ENCODE measurements around the gene CEACAM8.
"Not testable (repeated sequence)": the region's sequence is repeated elsewhere in the genome, so short reads cannot be mapped to it uniquely, and the experiment has no call there.

Gene CEACAM8

DNA sequence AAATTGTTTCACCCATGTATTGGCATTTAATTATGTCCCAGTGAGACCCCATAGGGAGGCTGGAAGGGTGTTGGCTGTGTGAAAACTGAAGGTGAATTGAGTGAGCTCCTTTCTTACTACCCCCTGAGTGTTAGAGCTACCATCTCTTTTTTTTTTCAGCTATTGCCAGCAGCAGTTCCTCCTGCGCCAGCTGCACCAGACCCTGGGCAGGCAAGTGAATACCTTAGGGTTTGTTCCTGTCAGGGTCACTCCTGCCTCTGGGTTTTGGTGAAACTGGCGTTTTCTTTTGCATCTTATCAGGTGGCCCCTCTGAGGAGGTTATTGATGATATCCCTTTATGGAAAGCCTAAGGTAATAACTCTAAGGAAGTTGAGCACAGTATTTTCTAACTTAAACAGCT is 25.5 kb downstream of the CEACAM8 start:
- Histone ChIP-seq H3K27me3 (ENCODE audit: control insufficient read depth, insufficient read depth, low read length) (peaks cover 54% of the 10 kb centered on the region), H3K9me3 (replicated peaks; ENCODE audit: low read length) (no peaks in the 10 kb centered on the region), H3K9ac (ENCODE audit: low read depth, low read length) (no peak overlapping the region), H3K36me3 (ENCODE audit: insufficient read depth, low read length) (no peaks in the 10 kb centered on the region), H3K4me2 (ENCODE audit: low read length) (no peak overlapping the region), H3K4me3 (ENCODE audit: low read length) (no peak overlapping the region), H3K4me1 (ENCODE audit: control insufficient read depth, insufficient read depth, low read length) (no peaks in the 10 kb centered on the region)

GRCh38 chr19:42568006-42568405 is 26.7 kb downstream of the CEACAM8 start:
- H3K9ac ChIP-seq (ENCODE audit: low read depth, low read length), result no peak overlapping the region
- no peak overlapping the region for H3K4me3 ChIP-seq (ENCODE audit: low read length)
- no peak overlapping the region for H3K4me2 ChIP-seq (ENCODE audit: low read length)
- no peaks in the 10 kb centered on the region for H3K4me1 ChIP-seq (ENCODE audit: control insufficient read depth, insufficient read depth, low read length)
- peaks cover 51% of the 10 kb centered on the region for H3K27me3 ChIP-seq (ENCODE audit: control insufficient read depth, insufficient read depth, low read length)
- no peaks in the 10 kb centered on the region for H3K9me3 ChIP-seq (replicated peaks; ENCODE audit: low read length)
- H3K36me3 ChIP-seq (ENCODE audit: insufficient read depth, low read length), result no peaks in the 10 kb centered on the region

GRCh38 chr19:42567567-42567966 is 27.2 kb downstream of the CEACAM8 start:
- H3K4me3 ChIP-seq (ENCODE audit: low read length), result no peak overlapping the region
- H3K36me3 ChIP-seq (ENCODE audit: insufficient read depth, low read length), result no peaks in the 10 kb centered on the region
- peaks cover 55% of the 10 kb centered on the region for H3K27me3 ChIP-seq (ENCODE audit: control insufficient read depth, insufficient read depth, low read length)
- no peak overlapping the region for H3K4me2 ChIP-seq (ENCODE audit: low read length)
- H3K4me1 ChIP-seq (ENCODE audit: control insufficient read depth, insufficient read depth, low read length), result no peaks in the 10 kb centered on the region
- H3K9ac ChIP-seq (ENCODE audit: low read depth, low read length), result no peak overlapping the region
- no peaks in the 10 kb centered on the region for H3K9me3 ChIP-seq (replicated peaks; ENCODE audit: low read length)

GRCh38 chr19:42563352-42564210 is 31.1 kb downstream of the CEACAM8 start:
- no peak overlapping the region for H3K4me3 ChIP-seq (ENCODE audit: low read length)
- H3K27me3 ChIP-seq (ENCODE audit: control insufficient read depth, insufficient read depth, low read length), result peaks cover 67% of the 10 kb centered on the region
- no peak overlapping the region for H3K4me2 ChIP-seq (ENCODE audit: low read length)
- H3K9ac ChIP-seq (ENCODE audit: low read depth, low read length), result no peak overlapping the region
- H3K4me1 ChIP-seq (ENCODE audit: control insufficient read depth, insufficient read depth, low read length), result no peaks in the 10 kb centered on the region
- H3K9me3 ChIP-seq (replicated peaks; ENCODE audit: low read length), result no peaks in the 10 kb centered on the region
- H3K36me3 ChIP-seq (ENCODE audit: insufficient read depth, low read length), result no peaks in the 10 kb centered on the region

DNA sequence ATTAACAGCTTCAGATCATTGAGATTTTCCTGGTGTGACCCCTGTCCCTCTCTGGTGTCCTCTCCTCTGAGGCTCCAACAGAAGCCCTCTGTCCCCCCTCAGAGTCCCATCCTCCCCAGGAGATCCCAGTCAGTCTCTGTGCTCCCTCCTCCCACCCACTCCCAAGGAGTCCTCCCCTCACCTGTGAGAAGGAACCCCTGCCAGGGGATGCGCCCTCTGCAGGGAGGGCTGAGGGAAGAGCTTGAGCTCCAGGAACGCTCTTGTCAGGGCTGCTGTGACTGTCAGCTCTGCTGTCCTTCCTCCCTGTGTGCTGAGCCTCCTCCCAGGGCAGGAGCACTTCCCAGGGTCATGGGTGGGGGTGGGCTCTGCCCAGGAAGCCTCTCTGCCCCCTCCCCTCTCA is 33.2 kb downstream of the CEACAM8 start:
- Histone ChIP-seq H3K4me3 (ENCODE audit: low read length) (no peak overlapping the region), H3K36me3 (ENCODE audit: insufficient read depth, low read length) (no peaks in the 10 kb centered on the region), H3K9me3 (replicated peaks; ENCODE audit: low read length) (no peaks in the 10 kb centered on the region), H3K9ac (ENCODE audit: low read depth, low read length) (no peak overlapping the region), H3K27me3 (ENCODE audit: control insufficient read depth, insufficient read depth, low read length) (peaks cover 69% of the 10 kb centered on the region), H3K4me1 (ENCODE audit: control insufficient read depth, insufficient read depth, low read length) (no peaks in the 10 kb centered on the region), H3K4me2 (ENCODE audit: low read length) (no peak overlapping the region)

- H3K4me1 ChIP-seq (ENCODE audit: control insufficient read depth, insufficient read depth, low read length), result no peaks in the 10 kb centered on the region
Observed at GRCh38 chr19:42560731-42561130, 34.0 kb downstream of the CEACAM8 start.

DNA sequence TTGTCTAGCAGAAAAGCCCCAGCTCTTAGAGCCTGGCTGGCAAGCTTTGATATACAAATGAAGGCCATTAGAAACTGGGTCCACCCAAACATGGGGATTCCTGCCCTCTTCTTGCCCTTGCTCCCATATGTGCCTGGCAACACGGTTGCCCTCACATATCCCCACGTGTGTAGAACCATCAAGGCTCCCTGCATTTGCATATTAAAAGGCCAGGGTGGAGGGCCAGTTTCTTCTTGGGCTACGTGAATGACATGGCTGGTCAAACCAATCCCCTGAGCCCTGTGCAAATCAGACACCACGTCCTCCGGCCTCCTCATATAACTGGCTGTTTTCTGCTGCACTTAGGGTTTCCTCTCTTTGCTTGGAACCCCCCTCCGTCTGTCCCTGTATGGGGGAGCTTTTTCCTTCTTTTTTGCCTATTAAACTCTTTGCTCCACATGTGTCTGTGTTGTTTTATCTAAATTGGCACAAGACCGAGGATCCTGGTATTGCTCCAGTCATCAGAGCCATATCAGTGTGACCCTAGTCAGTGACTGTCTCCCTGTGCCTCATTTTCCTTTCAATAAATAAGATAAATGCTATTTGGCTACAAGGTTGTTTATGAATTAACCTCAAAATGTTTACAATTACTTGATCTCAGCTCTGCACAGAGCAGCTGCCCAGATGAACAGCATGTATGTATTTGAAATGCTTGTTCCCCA is 36.1 kb downstream of the CEACAM8 start:
- H3K4me1 ChIP-seq (ENCODE audit: control insufficient read depth, insufficient read depth, low read length), result no peaks in the 10 kb centered on the region
- H3K27me3 ChIP-seq (ENCODE audit: control insufficient read depth, insufficient read depth, low read length), result peaks cover 80% of the 10 kb centered on the region
- no peak overlapping the region for H3K4me2 ChIP-seq (ENCODE audit: low read length)
- no peak overlapping the region for H3K9ac ChIP-seq (ENCODE audit: low read depth, low read length)
- no peaks in the 10 kb centered on the region for H3K9me3 ChIP-seq (replicated peaks; ENCODE audit: low read length)
- H3K4me3 ChIP-seq (ENCODE audit: low read length), result no peak overlapping the region
- H3K36me3 ChIP-seq (ENCODE audit: insufficient read depth, low read length), result no peaks in the 10 kb centered on the region

More at GRCh38 chr19:42560731-42561130, 34.0 kb downstream of the CEACAM8 start:
- Histone ChIP-seq H3K27me3 (ENCODE audit: control insufficient read depth, insufficient read depth, low read length) (peaks cover 73% of the 10 kb centered on the region), H3K9me3 (replicated peaks; ENCODE audit: low read length) (no peaks in the 10 kb centered on the region), H3K9ac (ENCODE audit: low read depth, low read length) (no peak overlapping the region), H3K4me3 (ENCODE audit: low read length) (no peak overlapping the region), H3K4me2 (ENCODE audit: low read length) (no peak overlapping the region), H3K36me3 (ENCODE audit: insufficient read depth, low read length) (no peaks in the 10 kb centered on the region)

DNA sequence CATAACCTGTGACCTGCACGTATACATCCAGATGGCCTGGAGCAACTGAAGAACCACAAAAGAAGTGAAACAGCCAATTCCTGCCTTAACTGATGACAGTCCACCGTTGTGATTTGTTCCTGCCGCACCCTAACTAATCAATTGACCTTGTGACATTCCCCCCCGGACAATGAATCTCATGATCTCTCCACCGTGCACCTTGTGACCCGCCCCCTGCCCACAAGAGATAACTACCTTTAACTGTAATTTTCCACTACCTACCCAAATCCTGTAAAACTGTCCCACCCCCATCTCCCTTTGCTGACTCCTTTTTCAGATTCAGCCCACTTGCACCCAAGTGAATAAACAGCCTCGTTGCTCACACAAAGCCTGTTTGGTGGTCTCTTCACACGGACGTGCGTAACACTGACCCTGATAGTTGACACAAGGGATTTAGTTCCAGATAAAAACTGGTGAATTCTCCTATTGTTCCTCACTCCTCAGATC is 37.3 kb downstream of the CEACAM8 start:
- not testable (repeated sequence) for H3K4me1 ChIP-seq (ENCODE audit: control insufficient read depth, insufficient read depth, low read length); H3K4me3 ChIP-seq (ENCODE audit: low read length); H3K36me3 ChIP-seq (ENCODE audit: insufficient read depth, low read length); H3K4me2 ChIP-seq (ENCODE audit: low read length); H3K9ac ChIP-seq (ENCODE audit: low read depth, low read length); H3K9me3 ChIP-seq (replicated peaks; ENCODE audit: low read length)
- peaks cover 79% of the 10 kb centered on the region for H3K27me3 ChIP-seq (ENCODE audit: control insufficient read depth, insufficient read depth, low read length)

DNA sequence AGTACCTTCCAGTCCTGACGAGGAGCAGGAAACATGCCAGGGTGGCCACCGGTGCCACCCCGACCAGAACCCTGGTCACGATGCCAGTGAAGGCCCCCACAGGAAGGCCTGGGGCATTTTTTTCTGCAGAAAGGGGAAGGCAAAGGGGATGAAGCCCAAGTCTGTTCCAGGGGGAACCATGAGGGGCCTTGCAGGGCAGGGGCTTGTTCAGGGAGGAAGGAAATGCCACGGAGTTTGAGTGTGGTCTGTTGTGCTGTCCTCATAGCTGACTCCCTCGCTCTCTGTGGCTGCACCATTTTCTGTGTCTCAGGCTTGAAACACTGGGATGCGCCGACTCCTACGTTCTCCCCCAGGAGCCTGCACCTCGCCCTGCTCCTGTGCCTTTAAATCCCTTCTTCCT is 38.9 kb downstream of the CEACAM8 start:
- Histone ChIP-seq H3K9ac (ENCODE audit: low read depth, low read length) (no peak overlapping the region), H3K4me1 (ENCODE audit: control insufficient read depth, insufficient read depth, low read length) (no peaks in the 10 kb centered on the region), H3K36me3 (ENCODE audit: insufficient read depth, low read length) (no peaks in the 10 kb centered on the region), H3K4me2 (ENCODE audit: low read length) (no peak overlapping the region), H3K9me3 (replicated peaks; ENCODE audit: low read length) (no peaks in the 10 kb centered on the region), H3K27me3 (ENCODE audit: control insufficient read depth, insufficient read depth, low read length) (peaks cover 73% of the 10 kb centered on the region), H3K4me3 (ENCODE audit: low read length) (no peak overlapping the region)

- H3K4me3 ChIP-seq (ENCODE audit: low read length), result no peak overlapping the region
- H3K9ac ChIP-seq (ENCODE audit: low read depth, low read length), result no peak overlapping the region
- no peak overlapping the region for H3K4me2 ChIP-seq (ENCODE audit: low read length)
- H3K9me3 ChIP-seq (replicated peaks; ENCODE audit: low read length), result no peaks in the 10 kb centered on the region
- H3K4me1 ChIP-seq (ENCODE audit: control insufficient read depth, insufficient read depth, low read length), result no peaks in the 10 kb centered on the region
- H3K36me3 ChIP-seq (ENCODE audit: insufficient read depth, low read length), result no peaks in the 10 kb centered on the region
- peaks cover 71% of the 10 kb centered on the region for H3K27me3 ChIP-seq (ENCODE audit: control insufficient read depth, insufficient read depth, low read length)
Observed at GRCh38 chr19:42555317-42555716, 39.4 kb downstream of the CEACAM8 start.

DNA sequence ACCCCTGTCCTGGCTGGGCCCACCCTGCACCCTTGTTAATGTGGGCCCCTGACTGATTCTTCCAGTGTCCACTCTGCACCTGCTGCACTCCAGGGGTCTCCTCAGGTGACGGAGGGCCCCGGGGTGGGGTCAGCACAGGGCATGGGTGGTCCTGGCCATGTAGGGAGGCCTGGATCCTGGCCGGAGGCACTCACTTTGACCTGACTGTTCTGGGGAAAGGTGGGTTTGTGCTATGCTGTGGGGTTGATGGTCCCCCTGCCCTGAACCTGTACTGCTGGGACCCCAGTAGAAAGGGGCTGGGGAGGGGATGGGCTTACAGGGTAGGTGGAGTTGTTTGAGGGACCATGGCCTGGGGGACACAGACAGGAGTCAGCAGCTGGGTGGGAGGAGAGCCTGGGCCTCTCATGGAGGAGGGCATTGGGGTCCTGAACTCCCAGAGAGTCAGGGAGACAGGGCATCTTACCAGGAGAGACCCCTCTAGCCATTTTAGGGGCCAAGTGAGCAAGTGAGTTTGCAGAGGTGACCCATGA is 40.6 kb downstream of the CEACAM8 start:
- Histone ChIP-seq H3K27me3 (ENCODE audit: control insufficient read depth, insufficient read depth, low read length) (peaks cover 62% of the 10 kb centered on the region), H3K36me3 (ENCODE audit: insufficient read depth, low read length) (no peaks in the 10 kb centered on the region), H3K9ac (ENCODE audit: low read depth, low read length) (no peak overlapping the region), H3K4me3 (ENCODE audit: low read length) (no peak overlapping the region), H3K4me1 (ENCODE audit: control insufficient read depth, insufficient read depth, low read length) (no peaks in the 10 kb centered on the region), H3K4me2 (ENCODE audit: low read length) (no peak overlapping the region), H3K9me3 (replicated peaks; ENCODE audit: low read length) (no peaks in the 10 kb centered on the region)

Measured in skeletal muscle satellite cell (primary cell).